Keratinocyte (primary cell): ENCODE results near the gene TUBB4A. TPM values are rescaled to one million over a fixed set of nuclear protein-coding genes. Genes with fewer than 3 reads are reported as not detected.

ENCODE experiments used
- DNase-seq: peaks from one replicate; pipeline ENCODE4 v3.0.0-alpha.2; 2011; ENCODE audit warnings: low read depth, missing footprints, low spot score
- FAIRE-seq: peaks from 2 replicates; lab custom pipeline; 2011; peaks lifted over from hg19 to GRCh38; lab: Jason Lieb, UNC
- H2AFZ ChIP-seq: 2 replicates; pipeline ENCODE4 v1.6.0; 2012; ENCODE audit warnings: low read length, control low read depth, inconsistent platforms; ENCODE audit not compliant: control insufficient read depth
- H3K27ac ChIP-seq: 2 replicates; pipeline ENCODE4 v1.5.1; 2011; ENCODE audit warnings: low read length; ENCODE audit not compliant: control insufficient read depth, insufficient read depth
- H3K27me3 ChIP-seq: 3 replicates; pipeline ENCODE4 v1.6.0; 2011; ENCODE audit warnings: low read length; ENCODE audit not compliant: control insufficient read depth, insufficient read depth; ENCODE audit errors: extremely low read depth
- H3K36me3 ChIP-seq, 2 experiments: 2 replicates in 1 of 2; 3 replicates in 1 of 2; pipeline ENCODE4 v1.5.1; 2011; ENCODE audit warnings: low read length in 2 of 2, mild to moderate bottlenecking in 1 of 2; ENCODE audit not compliant: control insufficient read depth in 2 of 2, insufficient read depth in 2 of 2; ENCODE audit errors: extremely low read depth in 1 of 2
- H3K4me1 ChIP-seq: 3 replicates; pipeline ENCODE4 v1.5.1; 2011; ENCODE audit warnings: low read length; ENCODE audit not compliant: control insufficient read depth, insufficient read depth; ENCODE audit errors: extremely low read depth
- H3K4me2 ChIP-seq: 3 replicates; pipeline ENCODE4 v1.6.0; 2011; ENCODE audit warnings: low read depth, low read length; ENCODE audit not compliant: control insufficient read depth, insufficient read depth; ENCODE audit errors: extremely low read depth
- H3K4me3 ChIP-seq, 3 experiments: fragments of 200-600 bp in 1 of 3; sonication (generic) in 1 of 3; 2 replicates in 2 of 3; 3 replicates in 1 of 3; pipeline ENCODE4 v1.5.1; 2011 to 2016; ENCODE audit warnings: low read length in 3 of 3, mild to moderate bottlenecking in 3 of 3, control low read depth in 2 of 3, inconsistent platforms in 1 of 3, low read depth in 1 of 3, mixed read lengths in 1 of 3, mixed run types in 1 of 3, moderate library complexity in 1 of 3; ENCODE audit not compliant: control insufficient read depth in 2 of 3, insufficient read depth in 2 of 3; ENCODE audit errors: extremely low read depth in 1 of 3
- H3K79me2 ChIP-seq: 2 replicates; pipeline ENCODE4 v1.6.0; 2012; ENCODE audit warnings: low read length; ENCODE audit not compliant: control insufficient read depth, insufficient read depth
- H3K9ac ChIP-seq: 3 replicates; pipeline ENCODE4 v1.6.0; 2011; ENCODE audit warnings: low read length; ENCODE audit not compliant: control insufficient read depth, insufficient read depth; ENCODE audit errors: extremely low read depth
- H3K9me1 ChIP-seq: 3 replicates; pipeline ENCODE4 v1.6.0; 2011; ENCODE audit warnings: low read length; ENCODE audit not compliant: control insufficient read depth, insufficient read depth; ENCODE audit errors: extremely low read depth
- H3K9me3 ChIP-seq: 2 replicates; pipeline ENCODE4 v1.5.1; 2012; ENCODE audit warnings: low read depth, low read length; ENCODE audit not compliant: control insufficient read depth
- H4K20me1 ChIP-seq: 3 replicates; pipeline ENCODE4 v1.6.0; 2011; ENCODE audit warnings: low read length; ENCODE audit not compliant: control insufficient read depth, insufficient read depth; ENCODE audit errors: extremely low read depth
- EZH2 ChIP-seq: IDR thresholded peaks from one replicate; pipeline ENCODE4 v1.6.1; 2012; ENCODE audit warnings: inconsistent platforms, mild to moderate bottlenecking, low read length, moderate library complexity
- dilution Hi-C: fragments of 300-500 bp; cut with MboI; formaldehyde crosslinking; loops from one replicate; pipeline ENCODE4 v1.7.0; 2020; ENCODE audit warnings: low sequenced_read_pairs; ENCODE audit not compliant: extremely low pct_ligation_motif_present
- polyA plus RNA-seq, 5 experiments: library from polyadenylated mRNA; depleted of rRNA in 3 of 5; stranded (reverse) in 3 of 5; stranded (forward) in 1 of 5; unstranded in 1 of 5; fragments of >200 nt; gene quantifications; 1 replicate in 1 of 5; 2 replicates in 3 of 5; 3 replicates in 1 of 5; pipeline versions ENCODE4 v1.2.1 to v1.2.3, GENCODE V29; 2011 to 2012; ENCODE audit warnings: missing spikeins in 2 of 5, low read depth in 1 of 5, low replicate concordance in 1 of 5
- TF ChIP-seq, protein P1 (sequence below), 3 experiments: IDR thresholded peaks in 1 of 3; conservative IDR thresholded peaks in 1 of 3; optimal IDR thresholded peaks in 1 of 3; 2 replicates in 2 of 3; 3 replicates in 1 of 3; pipeline versions ENCODE3 to v1.5.1; 2011; ENCODE audit warnings: low read length in 3 of 3, mild to moderate bottlenecking in 3 of 3, moderate library complexity in 2 of 3, control low read depth in 1 of 3, inconsistent platforms in 1 of 3; ENCODE audit not compliant: insufficient read depth in 2 of 3; ENCODE audit errors: extremely low read depth in 1 of 3

Gene TUBB4A
- polyA plus RNA-seq, 1 donor (not counting 4 experiments of a cell fraction or from before 2014, with no cell fraction given): not detected

DNA sequence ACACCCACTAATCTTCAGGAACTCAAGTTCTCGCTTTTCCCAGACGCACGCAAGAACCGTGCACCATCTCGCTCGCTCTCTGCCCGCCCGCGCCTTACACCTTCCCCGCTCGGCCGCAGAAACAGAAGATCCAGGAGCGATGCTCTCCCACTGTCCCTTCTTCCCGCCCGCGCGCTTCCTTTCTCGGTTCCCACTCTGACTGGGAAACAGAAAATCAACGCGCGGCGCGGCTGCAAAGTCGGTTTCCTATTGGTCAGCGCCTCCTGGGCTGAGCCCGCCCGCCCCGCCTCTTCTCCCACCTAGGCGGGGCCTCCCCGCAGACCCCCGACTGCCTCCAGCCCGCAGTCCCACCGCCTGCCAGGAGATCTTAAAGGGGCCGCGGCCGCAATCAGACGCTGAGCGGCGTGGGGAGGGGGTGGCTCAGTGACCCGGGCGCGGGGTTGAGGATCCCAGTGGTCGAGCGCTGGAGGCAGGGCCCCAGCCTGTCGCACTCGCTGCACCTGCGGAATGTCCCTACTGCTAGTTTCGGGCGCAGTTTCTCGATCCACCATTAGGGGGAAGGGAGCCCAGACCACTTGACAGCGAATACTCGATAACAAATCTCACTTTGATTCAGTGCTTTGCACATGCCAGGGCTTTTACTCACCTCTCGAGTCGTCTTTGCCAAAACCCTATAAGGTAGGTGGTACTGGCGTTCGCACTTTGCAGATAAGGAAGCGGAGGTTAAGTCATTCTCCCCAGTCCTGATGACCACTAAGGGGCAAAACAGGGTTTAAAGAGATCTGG lies 41.8 kb downstream of the TUBB4A start:
- peak; percentile 94 for FAIRE-seq
- peak overlapping the region; percentile 98 for H3K4me2 ChIP-seq

DNA sequence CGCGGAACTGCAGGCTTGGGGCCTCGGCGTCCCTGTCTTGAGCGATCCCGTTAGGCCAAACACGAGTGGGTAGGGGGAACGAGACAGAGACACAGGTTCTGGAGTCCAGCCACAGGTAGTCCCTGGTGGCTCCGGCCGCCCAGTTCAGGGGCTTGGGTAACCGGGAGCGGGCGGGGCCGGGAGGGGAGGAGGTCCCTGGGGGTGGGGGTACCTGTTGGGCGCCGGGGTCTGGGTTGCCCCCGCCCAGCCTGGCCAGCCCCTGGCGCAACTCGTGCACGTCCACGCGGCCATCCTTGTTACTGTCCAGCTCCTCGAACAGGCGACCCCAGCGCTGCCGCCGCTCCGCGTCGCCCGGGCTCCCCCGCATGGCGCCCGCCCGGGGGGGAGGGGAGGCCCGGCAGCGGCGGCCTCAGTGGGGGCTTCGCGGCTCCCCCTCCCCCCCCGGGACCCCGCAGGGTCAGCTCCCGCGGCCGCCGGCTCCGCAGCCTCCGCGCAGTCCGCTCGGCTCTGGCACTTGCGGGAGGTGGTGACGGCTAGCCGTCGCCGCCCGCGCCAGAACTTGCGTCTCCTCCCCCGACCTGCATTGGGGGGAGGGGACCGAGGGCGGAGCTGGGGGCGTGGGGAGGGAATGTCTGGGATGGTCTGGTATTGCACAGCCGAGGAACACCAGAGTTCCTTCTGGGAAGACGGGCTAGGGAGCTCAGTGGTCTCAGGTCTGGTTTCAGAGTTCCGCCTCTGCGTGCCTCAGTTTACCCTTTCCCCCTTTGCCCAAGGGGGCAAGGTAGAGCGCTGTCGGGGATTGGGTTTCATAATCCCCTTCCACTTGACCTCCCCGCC lies 42.6 kb downstream of the TUBB4A start, which contains the start of gene SLC25A23:
Gene SLC25A23 (minus strand): TSS at position 531 of the 837 bp plus-strand sequence. CDS start 164 bp downstream, at position 367.
- no peaks in the 10 kb centered on the region for H3K27me3 ChIP-seq
- FAIRE-seq (no peak), DNase-seq (no peak)

More for the DNA sequence above, 41.8 kb downstream of the TUBB4A start:
- peak overlapping the region; percentile 98 for H2AFZ ChIP-seq
- H3K4me3 ChIP-seq: peak overlapping the region; percentile 64 to 79 (median 74)
- TF ChIP-seq, protein P1, sequence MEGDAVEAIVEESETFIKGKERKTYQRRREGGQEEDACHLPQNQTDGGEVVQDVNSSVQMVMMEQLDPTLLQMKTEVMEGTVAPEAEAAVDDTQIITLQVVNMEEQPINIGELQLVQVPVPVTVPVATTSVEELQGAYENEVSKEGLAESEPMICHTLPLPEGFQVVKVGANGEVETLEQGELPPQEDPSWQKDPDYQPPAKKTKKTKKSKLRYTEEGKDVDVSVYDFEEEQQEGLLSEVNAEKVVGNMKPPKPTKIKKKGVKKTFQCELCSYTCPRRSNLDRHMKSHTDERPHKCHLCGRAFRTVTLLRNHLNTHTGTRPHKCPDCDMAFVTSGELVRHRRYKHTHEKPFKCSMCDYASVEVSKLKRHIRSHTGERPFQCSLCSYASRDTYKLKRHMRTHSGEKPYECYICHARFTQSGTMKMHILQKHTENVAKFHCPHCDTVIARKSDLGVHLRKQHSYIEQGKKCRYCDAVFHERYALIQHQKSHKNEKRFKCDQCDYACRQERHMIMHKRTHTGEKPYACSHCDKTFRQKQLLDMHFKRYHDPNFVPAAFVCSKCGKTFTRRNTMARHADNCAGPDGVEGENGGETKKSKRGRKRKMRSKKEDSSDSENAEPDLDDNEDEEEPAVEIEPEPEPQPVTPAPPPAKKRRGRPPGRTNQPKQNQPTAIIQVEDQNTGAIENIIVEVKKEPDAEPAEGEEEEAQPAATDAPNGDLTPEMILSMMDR (optimal IDR thresholded peaks at IDR 0.05 in 1 of 3, IDR thresholded peaks at IDR 0.05 in 1 of 3, conservative IDR thresholded peaks at IDR 0.05 in 1 of 3; ENCODE audit: extremely low read depth in 1 of 3, insufficient read depth in 2 of 3, low read length in 3 of 3): peak; percentile 55 to 65 (median 57)
- no peak for TF ChIP-seq EZH2
- H4K20me1 ChIP-seq: no peaks in the 10 kb centered on the region
- no peaks in the 10 kb centered on the region for H3K27me3 ChIP-seq
- no peaks in the 10 kb centered on the region for H3K9me1 ChIP-seq
- H3K27ac ChIP-seq: peak overlapping the region; percentile 80
- H3K9ac ChIP-seq: peak overlapping the region; percentile 73
- peaks cover 2 to 3% of the 10 kb centered on the region in 2 experiments for H3K36me3 ChIP-seq
- H3K9me3 ChIP-seq: no peaks in the 10 kb centered on the region
- peaks cover 15% of the 10 kb centered on the region for H3K4me1 ChIP-seq
- dilution Hi-C loops: no loop called here
- no peak for DNase-seq
- H3K79me2 ChIP-seq: no peaks in the 10 kb centered on the region

More for the DNA sequence above, 42.6 kb downstream of the TUBB4A start, which contains the start of gene SLC25A23:
- H3K4me2 ChIP-seq: peak within 1 kb of the TSS; percentile 98
- H3K4me3 ChIP-seq: peak within 1 kb of the TSS; percentile 64 to 79 (median 74)
- H4K20me1 ChIP-seq: no peaks in the 10 kb centered on the region
- peak within 1 kb of the TSS; percentile 73 for H3K9ac ChIP-seq
- TF ChIP-seq EZH2: no peak
- TF ChIP-seq, protein P1 (optimal IDR thresholded peaks at IDR 0.05 in 1 of 3, IDR thresholded peaks at IDR 0.05 in 1 of 3, conservative IDR thresholded peaks at IDR 0.05 in 1 of 3; ENCODE audit: extremely low read depth in 1 of 3, insufficient read depth in 2 of 3, low read length in 3 of 3): no peak
- peaks cover 3% of the 10 kb centered on the region in 2 experiments for H3K36me3 ChIP-seq
- peaks cover 10% of the 10 kb centered on the region for H3K4me1 ChIP-seq
- peak within 1 kb of the TSS; percentile 98 for H2AFZ ChIP-seq
- dilution Hi-C loops: no loop called here
- H3K79me2 ChIP-seq: no peaks in the 10 kb centered on the region
- H3K9me3 ChIP-seq: peaks cover under 1% of the 10 kb centered on the region
- no peaks in the 10 kb centered on the region for H3K9me1 ChIP-seq
- H3K27ac ChIP-seq: peak within 1 kb of the TSS; percentile 80
